Urothelium cell line (cell line): Measurements from ENCODE around the gene CATSPERB.
"Not testable (repeated sequence)": the region's sequence is repeated elsewhere in the genome, so short reads cannot be mapped to it uniquely, and the experiment has no call there.

Experiments
- DNase-seq: peaks from one replicate; pipeline ENCODE4 v3.0.0; 2011; ENCODE audit warnings: low spot score, mixed read lengths
- FAIRE-seq: peaks from 2 replicates; lab custom pipeline; 2011; peaks lifted over from hg19 to GRCh38; lab: Jason Lieb, UNC

The CATSPERB gene

DNA sequence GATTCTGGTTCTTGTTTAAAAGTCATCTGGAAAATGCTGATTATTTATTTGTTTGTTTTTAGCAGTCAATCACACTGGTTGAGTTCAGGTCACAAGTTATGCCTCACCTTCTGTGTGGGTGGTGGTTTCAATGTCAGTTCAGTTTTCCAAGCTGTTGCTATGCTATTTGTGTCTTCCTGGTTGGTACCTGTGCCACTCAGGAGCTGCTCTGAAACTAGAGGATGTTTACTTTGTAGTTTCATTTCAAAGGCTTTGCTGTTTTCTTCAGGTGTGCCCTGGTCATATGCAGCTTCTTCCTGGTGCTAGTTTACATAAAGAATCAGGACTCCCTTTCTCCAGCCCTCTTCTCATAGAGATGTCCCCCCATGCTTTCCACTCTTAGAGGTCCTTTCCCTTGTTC lies 146.0 kb downstream of the CATSPERB start:
- FAIRE-seq, result no peak

GRCh38 chr14:91582761-91583160 lies 149.1 kb downstream of the CATSPERB start:
- FAIRE-seq (no peak), DNase-seq (no peak)

More for the DNA sequence above, 146.0 kb downstream of the CATSPERB start:
- no peak for DNase-seq

DNA sequence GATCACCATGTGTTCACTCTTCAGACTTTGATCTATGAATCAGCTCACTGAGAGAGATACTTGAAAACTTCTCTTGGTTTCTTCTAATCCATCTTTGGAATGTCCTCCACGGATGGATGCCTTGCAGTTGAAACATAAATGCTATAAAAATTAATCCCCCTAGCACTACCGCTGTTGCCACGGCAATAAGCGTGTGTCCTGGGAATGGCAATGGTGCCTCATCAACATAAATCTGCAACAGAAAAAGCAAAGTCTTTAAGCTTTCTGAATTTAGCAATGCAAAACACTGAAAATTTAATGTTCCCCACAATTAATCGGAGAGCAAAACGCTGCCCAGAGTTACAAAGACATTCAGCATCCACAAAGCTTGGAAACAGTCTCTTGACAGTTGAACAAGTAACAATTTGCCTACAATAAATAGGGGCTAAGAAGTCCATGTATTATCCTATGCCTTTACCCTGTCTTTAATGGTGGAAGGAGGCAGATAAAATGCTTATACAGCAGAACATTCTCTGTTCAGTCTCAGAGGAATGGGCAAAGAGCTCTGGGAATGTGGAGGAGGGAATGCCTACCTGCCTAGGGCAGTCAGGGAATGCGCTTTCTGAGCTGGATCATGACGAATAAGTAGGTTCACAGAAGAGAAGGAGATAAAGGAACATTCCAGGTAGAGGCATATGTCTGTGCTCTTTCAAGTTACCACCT lies 150.9 kb downstream of the CATSPERB start:
- FAIRE-seq, result no peak

DNA sequence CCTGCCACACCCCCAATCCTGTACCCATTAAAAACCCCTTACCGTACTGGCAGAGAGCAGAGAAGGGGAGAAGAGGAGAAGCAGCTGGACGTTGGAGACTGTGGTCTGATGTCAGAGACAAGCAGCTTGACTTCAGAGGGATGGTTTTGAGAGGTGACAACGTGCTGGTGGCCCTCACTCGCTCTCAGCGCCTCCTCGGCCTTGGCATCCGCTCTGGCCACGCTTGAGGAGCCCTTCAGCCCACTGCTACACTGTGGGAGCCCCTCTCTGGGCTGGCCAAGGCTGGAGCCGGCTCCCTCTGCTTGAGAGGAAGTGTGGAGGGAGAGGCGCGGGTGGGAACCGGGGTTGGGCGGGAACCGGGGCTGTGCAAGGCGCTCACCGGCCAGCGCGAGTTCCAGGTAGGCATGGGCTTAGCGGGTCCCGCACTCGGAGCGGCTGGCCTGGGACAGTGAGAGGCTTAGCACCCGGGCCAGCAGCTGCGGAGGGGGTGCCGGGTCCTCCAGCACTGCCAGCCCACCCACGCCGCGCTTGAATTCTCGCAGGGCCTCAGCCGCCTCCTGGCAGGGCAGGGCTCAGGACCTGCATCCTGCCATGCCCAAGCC lies 154.2 kb downstream of the CATSPERB start:
- FAIRE-seq (no peak), DNase-seq (no peak)

More for the DNA sequence above, 150.9 kb downstream of the CATSPERB start:
- DNase-seq, result no peak

- no peak for FAIRE-seq
- no peak for DNase-seq
Observed at GRCh38 chr14:91575469-91576208, 156.2 kb downstream of the CATSPERB start.

GRCh38 chr14:91573894-91574837 lies 157.7 kb downstream of the CATSPERB start:
- FAIRE-seq, result no peak
- peak; percentile 35 for DNase-seq

DNA sequence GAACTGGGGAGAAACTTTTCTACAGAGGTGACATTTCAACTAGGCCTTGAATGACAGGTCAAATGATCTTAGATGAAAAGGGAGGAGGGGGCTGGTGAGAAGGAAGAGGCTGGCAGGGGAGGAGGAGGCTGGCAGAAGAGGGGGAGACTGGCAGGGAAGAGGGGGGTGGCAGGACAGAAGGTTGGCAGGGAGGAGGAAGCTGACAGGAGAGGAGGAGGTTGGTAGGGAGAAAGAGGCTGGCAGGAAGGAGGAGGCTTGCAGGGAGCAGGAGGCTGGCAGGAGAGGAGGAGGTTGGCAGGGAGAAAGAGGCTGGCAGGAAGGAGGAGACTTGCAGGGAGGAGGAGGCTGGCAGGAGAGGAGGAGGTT lies 158.4 kb downstream of the CATSPERB start:
- FAIRE-seq (no peak), DNase-seq (no peak)

DNA sequence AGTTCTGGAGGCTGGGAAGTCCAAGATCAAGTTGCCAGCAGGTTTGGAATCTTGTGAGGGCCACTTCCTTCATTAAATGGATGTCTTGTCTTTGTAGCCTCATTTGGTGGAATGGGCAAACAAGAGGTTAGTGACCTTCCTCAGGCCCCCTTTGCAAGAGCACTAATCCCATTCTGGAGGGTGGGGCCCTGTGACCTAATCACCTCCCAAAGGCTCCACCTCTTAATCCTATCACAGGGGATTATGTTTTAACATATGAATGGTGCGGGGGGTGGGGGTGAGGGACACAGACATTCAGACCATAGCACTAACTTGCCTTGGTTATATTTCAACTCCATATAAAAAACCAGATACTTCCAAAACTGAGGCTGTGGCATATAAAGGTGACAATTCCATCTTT lies 161.9 kb downstream of the CATSPERB start:
- no peak for FAIRE-seq

DNA sequence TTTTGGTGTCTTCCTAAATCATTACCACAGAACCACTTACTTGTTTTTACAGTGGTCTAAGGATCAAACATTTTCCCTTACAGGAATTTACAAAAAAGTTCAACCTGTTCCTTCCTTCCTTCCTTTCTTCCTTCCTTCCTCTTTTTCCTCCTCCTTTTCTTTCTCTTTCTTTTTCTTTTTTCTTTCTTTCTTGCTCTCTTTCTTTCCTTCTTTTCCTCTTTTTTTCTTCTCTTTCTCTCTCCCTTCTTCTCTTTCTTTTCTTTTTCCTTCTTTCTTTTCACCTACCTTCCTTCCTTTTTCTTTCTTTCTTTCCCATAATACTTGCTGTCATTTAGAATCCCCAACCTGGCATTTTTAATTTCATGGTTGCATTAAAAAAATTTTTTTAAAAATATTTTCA lies 162.6 kb downstream of the CATSPERB start:
- no peak for DNase-seq
- no peak for FAIRE-seq

More for the DNA sequence above, 161.9 kb downstream of the CATSPERB start:
- no peak for DNase-seq

DNA sequence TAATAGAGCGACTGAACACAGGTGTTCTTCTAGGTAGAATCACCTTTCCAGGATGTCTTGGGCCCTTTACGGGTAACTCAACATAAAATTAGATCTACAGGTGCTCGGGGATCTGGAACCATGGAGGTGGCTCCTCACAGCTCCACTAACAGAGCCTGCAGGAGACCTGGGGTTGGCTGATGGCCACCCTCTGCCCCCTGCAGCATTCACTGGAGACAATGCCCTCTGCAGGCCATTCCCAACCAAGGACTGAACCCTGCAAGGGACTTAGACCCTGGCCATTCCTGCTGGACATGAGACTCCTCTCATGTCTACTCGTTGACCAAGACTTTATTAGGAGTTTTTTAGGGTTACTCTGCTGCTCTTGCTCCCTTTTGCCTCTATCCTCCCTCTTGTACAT lies 163.3 kb downstream of the CATSPERB start:
- FAIRE-seq (no peak), DNase-seq (no peak)

GRCh38 chr14:91567827-91568226 lies 164.1 kb downstream of the CATSPERB start:
- not testable (repeated sequence) for DNase-seq, FAIRE-seq

DNA sequence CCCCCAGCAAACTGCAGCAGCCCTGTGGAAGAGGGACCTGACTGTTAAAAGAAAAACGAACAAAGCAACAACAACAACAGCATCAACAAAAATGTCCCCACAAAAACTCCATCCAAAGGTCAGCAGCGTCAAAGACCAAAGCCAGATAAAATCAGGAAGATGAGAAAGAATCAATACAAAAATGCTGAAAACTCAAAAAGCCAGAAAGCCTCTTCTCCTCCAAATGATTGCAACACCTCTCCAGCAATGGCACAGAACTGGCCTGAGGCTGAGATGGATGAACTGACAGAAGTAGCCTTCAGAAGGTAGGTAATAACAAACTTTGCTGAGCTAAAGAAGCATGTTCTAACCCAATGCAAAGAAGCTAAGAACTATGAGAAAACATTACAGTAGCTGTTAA lies 176.4 kb downstream of the CATSPERB start:
- no peak for FAIRE-seq
- DNase-seq, result no peak

DNA sequence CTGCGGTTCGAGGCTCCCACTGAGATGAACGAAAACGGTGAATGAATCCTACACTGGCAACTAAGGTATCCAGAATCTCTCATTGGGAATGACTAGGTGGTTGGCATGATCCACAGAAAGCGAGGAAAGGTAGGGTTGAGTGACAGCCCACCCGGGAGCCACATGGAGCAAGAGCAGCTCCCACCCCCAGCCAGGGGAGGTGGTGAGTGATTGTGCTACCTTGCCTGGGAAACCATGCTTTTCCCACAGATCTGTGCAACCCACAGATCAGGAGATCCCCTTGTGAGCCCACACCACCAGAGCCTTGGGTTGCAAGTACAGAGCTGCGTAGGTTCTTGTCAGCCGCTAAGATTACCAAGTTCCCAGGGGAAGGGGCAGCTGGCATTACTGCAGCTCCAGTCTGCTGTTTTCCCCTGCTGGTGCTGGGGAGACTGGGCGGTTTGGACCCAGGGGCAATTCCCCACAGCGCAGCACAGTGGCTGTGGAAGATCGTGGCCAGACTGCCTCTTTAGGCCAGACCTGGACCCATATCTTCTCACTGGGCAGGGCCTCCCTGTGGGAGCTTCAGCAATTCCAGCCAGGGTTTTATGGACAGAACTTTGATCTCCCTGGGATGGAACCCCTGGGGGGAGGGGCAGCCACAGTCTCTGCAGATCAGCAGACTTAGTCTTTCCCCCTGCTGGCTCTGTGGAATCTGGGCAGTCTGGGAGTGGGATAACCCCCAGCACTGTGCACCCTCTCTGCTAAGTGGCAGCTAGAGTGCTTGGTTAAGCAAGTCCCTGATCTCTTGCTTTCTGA lies 177.2 kb downstream of the CATSPERB start:
- DNase-seq (no peak), FAIRE-seq (no peak)

- FAIRE-seq (no peak), DNase-seq (no peak)
Observed at GRCh38 chr14:91548108-91548507, 183.8 kb downstream of the CATSPERB start.

GRCh38 chr14:91545946-91546716 lies 185.8 kb downstream of the CATSPERB start:
- no peak for FAIRE-seq

DNA sequence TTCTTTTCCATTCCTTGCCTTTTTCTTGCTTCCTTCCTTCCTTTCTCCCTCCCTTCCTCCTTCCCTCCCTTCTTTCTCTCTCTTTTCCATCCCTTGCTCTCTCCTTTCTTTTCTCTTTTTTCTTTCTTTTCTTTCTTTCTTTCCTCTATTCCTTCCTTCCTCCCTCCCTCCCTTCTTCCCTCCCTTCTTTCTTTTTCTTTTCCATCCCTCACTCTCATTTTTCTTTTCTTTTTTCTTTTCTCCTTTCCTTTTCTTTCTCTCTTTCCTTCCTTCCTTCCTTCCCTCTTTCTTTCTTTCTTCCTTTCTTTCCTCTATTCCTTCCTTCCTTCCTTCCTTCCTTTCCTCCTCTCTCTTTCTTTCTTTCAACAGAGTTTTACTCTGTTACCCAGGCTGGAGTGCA lies 186.7 kb downstream of the CATSPERB start:
- FAIRE-seq (no peak), DNase-seq (no peak)

More at GRCh38 chr14:91545946-91546716, 185.8 kb downstream of the CATSPERB start:
- no peak for DNase-seq

- FAIRE-seq (no peak), DNase-seq (no peak)
Observed at GRCh38 chr14:91536327-91536726, 195.6 kb downstream of the CATSPERB start.

DNA sequence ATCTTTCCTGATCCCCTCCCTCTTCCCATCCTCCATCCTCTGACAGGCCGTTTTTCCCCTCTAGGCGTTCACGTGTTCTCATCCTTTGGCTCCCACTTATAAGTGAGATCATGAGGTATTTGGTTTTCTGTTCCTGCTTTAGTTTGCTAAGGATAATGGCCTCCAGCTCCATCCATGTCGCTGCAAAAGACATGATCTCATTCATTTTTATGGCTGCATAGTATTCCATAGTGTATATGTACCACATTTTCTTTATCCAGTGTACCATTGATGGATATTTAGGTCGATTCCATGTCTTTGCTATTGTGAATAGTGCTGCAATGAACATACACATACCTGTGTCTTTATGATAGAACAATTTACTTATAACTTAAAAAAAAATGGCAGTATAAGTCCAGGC lies 197.8 kb downstream of the CATSPERB start:
- not testable (repeated sequence) for FAIRE-seq, DNase-seq

DNA sequence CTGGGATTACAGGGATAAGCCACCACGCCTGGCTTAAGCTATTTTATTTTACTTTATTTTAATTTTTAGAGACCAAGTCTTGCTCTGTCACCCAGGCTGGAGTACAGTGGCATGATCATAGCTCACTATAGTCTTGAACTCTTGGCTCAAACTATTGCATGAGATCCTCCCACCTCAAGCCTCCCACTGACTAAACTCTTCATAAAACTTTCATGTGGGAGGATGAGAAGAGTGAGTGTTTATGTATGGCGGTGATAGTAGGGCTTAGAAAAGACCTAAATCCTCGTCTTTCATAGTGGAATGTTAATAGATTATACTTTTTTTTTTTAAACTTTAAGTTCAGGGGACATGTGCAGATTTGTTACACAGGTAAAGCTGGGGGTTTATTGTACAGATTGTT lies 198.3 kb downstream of the CATSPERB start:
- no peak for DNase-seq
- no peak for FAIRE-seq
